ENCODE measurements around the gene SUCLA2. TPM values are rescaled to one million over a fixed set of nuclear protein-coding genes. Genes with fewer than 3 reads are reported as not detected.

The SUCLA2 gene
- total and polyA plus RNA-seq, 9 of the 15 experiments (the other 6 are each of a cell fraction or from before 2014, with no cell fraction given): 23.3 to 52.9 (median 35.8) TPM

- TF ChIP-seq ZBTB9 (CRISPR knock-in tag; IDR thresholded peaks at IDR 0.05) (0 out of 2 replicates have a peak, but pooled peaks have one; percentile 44), KDM5B (IDR thresholded peaks at IDR 0.05; ENCODE audit: insufficient replicate concordance, low read depth, low read length) (peak; percentile 75), HNRNPLL (IDR thresholded peaks at IDR 0.05; ENCODE audit: low read depth, low read length, poor library complexity, severe bottlenecking) (no peak), MEIS2 (IDR thresholded peaks at IDR 0.05; ENCODE audit: partially characterized antibody) (peak; percentile 76), POLR2G (IDR thresholded peaks at IDR 0.05; ENCODE audit: low read depth, low read length) (peak; percentile 87), MTA3 (IDR thresholded peaks at IDR 0.05; ENCODE audit: borderline replicate concordance) (0 out of 2 replicates have a peak, but pooled peaks have one; percentile 36), RBBP5 (IDR thresholded peaks at IDR 0.05; ENCODE audit: borderline replicate concordance, insufficient read depth, low read length, poor library complexity, severe bottlenecking) (peak; percentile 98), E4F1 (CRISPR knock-in tag; IDR thresholded peaks at IDR 0.05; ENCODE audit: borderline replicate concordance) (no peak), ATF7 (IDR thresholded peaks at IDR 0.05) (no peak; the same call in 1 of the 2 replicates), TGIF2 (CRISPR knock-in tag; IDR thresholded peaks at IDR 0.05) (no peak), TCF7 (IDR thresholded peaks at IDR 0.05; ENCODE audit: borderline replicate concordance) (no peak), NR3C1 (CRISPR knock-in tag; IDR thresholded peaks at IDR 0.05) (no peak), SAP30 (IDR thresholded peaks at IDR 0.05; ENCODE audit: borderline replicate concordance, insufficient read depth, low read depth, low read length, poor library complexity, severe bottlenecking) (peak; percentile 53), TAF1 (IDR thresholded peaks at IDR 0.05; ENCODE audit: control insufficient read depth, extremely low read depth, insufficient read depth, low read length, severe bottlenecking) (peak; percentile 62), ZMIZ1 (IDR thresholded peaks at IDR 0.05; ENCODE audit: low read depth in 2 of 2, low read length in 2 of 2) (no peak), KDM1A (IDR thresholded peaks at IDR 0.05) (peak; percentile 9 to 27; a peak in 1 of 4 replicates)
Measured at GRCh38 chr13:48001114-48001881, at the start of gene SUCLA2 (continued).

Data from K562 (cell line).